ENCODE data around the gene TSHR. TPM values are rescaled to one million over a fixed set of nuclear protein-coding genes. Genes with fewer than 3 reads are reported as not detected.

The TSHR gene
- total and polyA plus RNA-seq, 7 donors = 0.47 to 0.60 TPM; not detected in 5

DNA sequence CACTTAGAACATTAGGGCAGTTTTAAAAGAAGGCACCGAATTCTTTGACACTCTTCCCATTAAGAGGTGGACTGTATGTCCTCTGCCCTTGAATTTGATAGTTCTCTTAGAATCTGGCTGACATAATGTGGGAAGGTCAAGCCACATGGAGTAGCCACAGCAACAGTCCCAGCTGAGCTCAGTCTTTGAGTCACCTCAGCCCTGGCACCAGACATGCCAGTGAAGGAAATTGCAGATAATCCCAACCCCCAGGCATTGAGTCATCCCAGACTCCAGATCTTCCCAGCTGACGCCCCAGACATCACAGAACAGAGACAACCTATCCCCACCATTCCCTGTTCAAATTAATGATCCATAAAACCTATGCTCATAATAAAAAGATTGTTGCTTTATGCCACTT, 181.9 kb downstream of the TSHR start:
- no peak overlapping the region for H3K4me3 ChIP-seq
- no peak overlapping the region for H3K27ac ChIP-seq
- WGBS, 2 donors = 78 to 82% methylated on average over 2 of the region's 2 CpGs
- H3K27me3 ChIP-seq = no peaks in the 10 kb centered on the region
- no peaks in the 10 kb centered on the region for H3K9me3 ChIP-seq
- DNase-seq = no peak
- H3K4me1 ChIP-seq = no peaks in the 10 kb centered on the region
- intact Hi-C loops (cut with DNase I) = no loop called here
- no peaks in the 10 kb centered on the region for H3K36me3 ChIP-seq
- no peak for TF ChIP-seq POLR2AphosphoS5 (IDR thresholded peaks at IDR 0.05)
- no peak for TF ChIP-seq EP300 (IDR thresholded peaks at IDR 0.05)
- TF ChIP-seq POLR2A (IDR thresholded peaks at IDR 0.05) = no peak
- TF ChIP-seq, protein P1, sequence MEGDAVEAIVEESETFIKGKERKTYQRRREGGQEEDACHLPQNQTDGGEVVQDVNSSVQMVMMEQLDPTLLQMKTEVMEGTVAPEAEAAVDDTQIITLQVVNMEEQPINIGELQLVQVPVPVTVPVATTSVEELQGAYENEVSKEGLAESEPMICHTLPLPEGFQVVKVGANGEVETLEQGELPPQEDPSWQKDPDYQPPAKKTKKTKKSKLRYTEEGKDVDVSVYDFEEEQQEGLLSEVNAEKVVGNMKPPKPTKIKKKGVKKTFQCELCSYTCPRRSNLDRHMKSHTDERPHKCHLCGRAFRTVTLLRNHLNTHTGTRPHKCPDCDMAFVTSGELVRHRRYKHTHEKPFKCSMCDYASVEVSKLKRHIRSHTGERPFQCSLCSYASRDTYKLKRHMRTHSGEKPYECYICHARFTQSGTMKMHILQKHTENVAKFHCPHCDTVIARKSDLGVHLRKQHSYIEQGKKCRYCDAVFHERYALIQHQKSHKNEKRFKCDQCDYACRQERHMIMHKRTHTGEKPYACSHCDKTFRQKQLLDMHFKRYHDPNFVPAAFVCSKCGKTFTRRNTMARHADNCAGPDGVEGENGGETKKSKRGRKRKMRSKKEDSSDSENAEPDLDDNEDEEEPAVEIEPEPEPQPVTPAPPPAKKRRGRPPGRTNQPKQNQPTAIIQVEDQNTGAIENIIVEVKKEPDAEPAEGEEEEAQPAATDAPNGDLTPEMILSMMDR (IDR thresholded peaks at IDR 0.05) = no peak

DNA sequence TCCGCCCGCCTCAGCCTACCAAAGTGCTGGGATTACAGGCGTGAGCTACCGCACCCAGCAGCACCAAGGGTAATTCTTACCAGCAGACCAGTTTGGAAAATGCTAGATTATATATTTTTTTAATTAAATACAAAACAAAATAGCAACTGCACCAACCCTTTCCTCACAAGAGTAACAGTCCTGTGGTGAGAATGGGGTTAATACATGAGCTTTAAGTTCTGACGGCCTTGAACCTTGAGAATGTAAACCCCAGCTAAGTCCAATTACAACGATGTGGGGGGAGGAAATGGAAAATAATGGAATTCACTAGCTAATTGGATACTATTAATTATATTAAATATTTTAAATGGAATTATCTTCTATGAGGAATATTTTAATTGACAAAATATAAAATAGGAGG, 183.0 kb downstream of the TSHR start:
- Histone ChIP-seq H3K9me3 (no peaks in the 10 kb centered on the region), H3K27me3 (no peaks in the 10 kb centered on the region), H3K36me3 (no peaks in the 10 kb centered on the region), H3K4me3 (no peak overlapping the region), H3K4me1 (no peaks in the 10 kb centered on the region), H3K27ac (no peak overlapping the region)
- intact Hi-C loops (cut with DNase I) = no loop called here
- no peak for DNase-seq
- TF ChIP-seq, protein P1 (IDR thresholded peaks at IDR 0.05) = no peak
- TF ChIP-seq POLR2AphosphoS5 (IDR thresholded peaks at IDR 0.05) = no peak
- no peak for TF ChIP-seq POLR2A (IDR thresholded peaks at IDR 0.05)
- TF ChIP-seq EP300 (IDR thresholded peaks at IDR 0.05) = no peak
- WGBS, 2 donors = 80 to 90% methylated on average over 6 of the region's 6 CpGs

DNA sequence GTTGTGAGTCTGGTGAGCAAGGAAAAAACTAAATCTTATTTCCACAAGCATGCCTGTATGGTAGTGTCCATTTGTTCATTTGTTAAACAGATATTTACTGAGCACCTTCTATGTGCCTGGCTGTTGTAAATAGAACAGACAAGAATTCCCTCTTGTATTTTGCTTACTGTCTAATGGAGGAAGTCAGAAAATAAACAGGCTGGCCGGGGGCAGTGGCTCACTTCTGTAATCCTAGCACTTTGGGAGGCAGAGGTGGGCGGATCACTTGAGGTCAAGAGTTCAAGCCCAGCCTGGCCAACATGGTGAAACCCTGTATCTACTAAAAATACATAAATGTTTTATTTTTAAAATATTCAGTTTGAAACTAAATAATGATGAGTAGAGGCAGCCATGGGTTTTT, 186.0 kb downstream of the TSHR start:
- no peak overlapping the region for H3K27ac ChIP-seq
- intact Hi-C loops (cut with DNase I) = no loop called here
- no peaks in the 10 kb centered on the region for H3K9me3 ChIP-seq
- H3K4me3 ChIP-seq = no peak overlapping the region
- 60 to 62% methylated on average over 2 of the region's 2 CpGs for WGBS, 2 donors
- H3K36me3 ChIP-seq = no peaks in the 10 kb centered on the region
- TF ChIP-seq POLR2AphosphoS5 (IDR thresholded peaks at IDR 0.05) (no peak), EP300 (IDR thresholded peaks at IDR 0.05) (no peak), POLR2A (IDR thresholded peaks at IDR 0.05) (no peak)
- TF ChIP-seq, protein P1 (IDR thresholded peaks at IDR 0.05) = no peak
- no peaks in the 10 kb centered on the region for H3K27me3 ChIP-seq
- no peak for DNase-seq
- peaks cover 0 to 16% (median 13%) of the 10 kb centered on the region in 4 donors for H3K4me1 ChIP-seq

DNA sequence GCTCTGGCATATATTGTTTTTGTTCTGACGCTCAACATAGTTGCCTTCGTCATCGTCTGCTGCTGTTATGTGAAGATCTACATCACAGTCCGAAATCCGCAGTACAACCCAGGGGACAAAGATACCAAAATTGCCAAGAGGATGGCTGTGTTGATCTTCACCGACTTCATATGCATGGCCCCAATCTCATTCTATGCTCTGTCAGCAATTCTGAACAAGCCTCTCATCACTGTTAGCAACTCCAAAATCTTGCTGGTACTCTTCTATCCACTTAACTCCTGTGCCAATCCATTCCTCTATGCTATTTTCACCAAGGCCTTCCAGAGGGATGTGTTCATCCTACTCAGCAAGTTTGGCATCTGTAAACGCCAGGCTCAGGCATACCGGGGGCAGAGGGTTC, 188.4 kb downstream of the TSHR start:
- Histone ChIP-seq H3K4me3 (no peak overlapping the region), H3K4me1 (peaks cover 0 to 16% (median 13%) of the 10 kb centered on the region in 4 donors), H3K9me3 (no peaks in the 10 kb centered on the region), H3K27me3 (no peaks in the 10 kb centered on the region), H3K27ac (no peak overlapping the region), H3K36me3 (no peaks in the 10 kb centered on the region)
- intact Hi-C loops (cut with DNase I) = no loop called here
- 95 to 96% methylated on average over 8 of the region's 8 CpGs for WGBS, 2 donors
- no peak for DNase-seq
- TF ChIP-seq POLR2AphosphoS5 (IDR thresholded peaks at IDR 0.05) = no peak
- TF ChIP-seq, protein P1 (IDR thresholded peaks at IDR 0.05) = no peak
- TF ChIP-seq POLR2A (IDR thresholded peaks at IDR 0.05) = no peak
- TF ChIP-seq EP300 (IDR thresholded peaks at IDR 0.05) = no peak

Data from sigmoid colon (tissue), 7 donors.